Caco-2 (cell line): Measurements from ENCODE around the gene PHACTR1. TPM values are rescaled to one million over a fixed set of nuclear protein-coding genes. Genes with fewer than 3 reads are reported as not detected.

Source experiments
- BruUV-seq: library from RNA; stranded (reverse); fragments of 400-500 nt; replicated peaks from 2 replicates; lab custom pipeline; 2021; lab: Mats Ljungman, UMichigan
- CTCF ChIA-PET: fragments of 300-600 bp; sonication (Branson Sonifier 250); formaldehyde crosslinking; loops from one replicate; lab custom pipeline; 2022; ENCODE audit warnings: antibody characterized with exemption; lab: Charles Lee
- POLR2A ChIA-PET: fragments of 300-600 bp; sonication (Branson Sonifier 250); formaldehyde crosslinking; loops from one replicate; lab custom pipeline; 2022; ENCODE audit warnings: antibody characterized with exemption; lab: Charles Lee
- DNase-seq, 2 experiments: peaks; one replicate each; pipeline versions ENCODE4 v3.0.0 to v3.0.0-alpha.2; 2020 to 2022
- H3K27me3 ChIP-seq: replicated peaks from 2 replicates; pipeline ENCODE4 v1.6.0; 2011; ENCODE audit warnings: low read length; ENCODE audit not compliant: control insufficient read depth, insufficient read depth
- H3K36me3 ChIP-seq: 2 replicates; pipeline ENCODE4 v1.5.1; 2011; ENCODE audit warnings: low read length; ENCODE audit not compliant: control insufficient read depth, insufficient read depth
- H3K4me1 ChIP-seq: fragments of 250-450 bp; sonication (Bioruptor Pico); 2 replicates; pipeline ENCODE4 v1.5.1; 2020; ENCODE audit warnings: mild to moderate bottlenecking
- H3K4me3 ChIP-seq: 2 replicates; pipeline ENCODE4 v1.5.1; 2011; ENCODE audit warnings: low read depth, mild to moderate bottlenecking, control low read depth, low read length
- H3K9me3 ChIP-seq: fragments of 250-450 bp; sonication (Bioruptor Pico); 2 replicates; pipeline ENCODE4 v1.5.1; 2020; ENCODE audit warnings: mild to moderate bottlenecking, moderate library complexity
- H3K27ac Mint-ChIP-seq: one replicate; pipeline ENCODE4 v1.8.0; 2022; ENCODE audit warnings: mixed read lengths; ENCODE audit not compliant: unreplicated experiment
- H3K27me3 Mint-ChIP-seq: one replicate; pipeline ENCODE4 v1.8.0; 2022; ENCODE audit warnings: mixed read lengths; ENCODE audit not compliant: insufficient read depth, unreplicated experiment
- H3K36me3 Mint-ChIP-seq: one replicate; pipeline ENCODE4 v1.8.0; 2022; ENCODE audit warnings: mild to moderate bottlenecking, mixed read lengths; ENCODE audit not compliant: insufficient read depth, unreplicated experiment
- H3K4me1 Mint-ChIP-seq: one replicate; pipeline ENCODE4 v1.8.0; 2022; ENCODE audit warnings: low read depth, mixed read lengths; ENCODE audit not compliant: unreplicated experiment
- H3K4me3 Mint-ChIP-seq: one replicate; pipeline ENCODE4 v1.8.0; 2022; ENCODE audit warnings: mild to moderate bottlenecking, moderate library complexity, mixed read lengths; ENCODE audit not compliant: unreplicated experiment
- H3K9me3 Mint-ChIP-seq: one replicate; pipeline ENCODE4 v1.8.0; 2022; ENCODE audit warnings: mixed read lengths; ENCODE audit not compliant: unreplicated experiment
- intact Hi-C: fragments of 100-400 bp; cut with micrococcal nuclease; formaldehyde crosslinking; loops from one replicate; pipeline ENCODE4 v1.10.0; 2022; ENCODE audit not compliant: unreplicated experiment
- total RNA-seq: library from RNA; stranded (reverse); gene quantifications from 2 replicates; pipeline ENCODE4 v1.2.3, GENCODE V29; 2022
- TF ChIP-seq, protein P1 (sequence below), 2 experiments: fragments of 200-600 bp in 1 of 2; IDR thresholded peaks; 1 replicate in 1 of 2; 2 replicates in 1 of 2; pipeline versions ENCODE4 v1.5.1 to v1.8.0; 2011 to 2022; ENCODE audit warnings: antibody characterized with exemption in 1 of 2, control low read depth in 1 of 2, inconsistent platforms in 1 of 2, low read depth in 1 of 2, low read length in 1 of 2, mild to moderate bottlenecking in 1 of 2, moderate library complexity in 1 of 2; ENCODE audit not compliant: insufficient read depth in 1 of 2, severe bottlenecking in 1 of 2, unreplicated experiment in 1 of 2

The PHACTR1 gene
- total RNA-seq, 1 experiment from 2014 or later = 0.41 TPM

DNA sequence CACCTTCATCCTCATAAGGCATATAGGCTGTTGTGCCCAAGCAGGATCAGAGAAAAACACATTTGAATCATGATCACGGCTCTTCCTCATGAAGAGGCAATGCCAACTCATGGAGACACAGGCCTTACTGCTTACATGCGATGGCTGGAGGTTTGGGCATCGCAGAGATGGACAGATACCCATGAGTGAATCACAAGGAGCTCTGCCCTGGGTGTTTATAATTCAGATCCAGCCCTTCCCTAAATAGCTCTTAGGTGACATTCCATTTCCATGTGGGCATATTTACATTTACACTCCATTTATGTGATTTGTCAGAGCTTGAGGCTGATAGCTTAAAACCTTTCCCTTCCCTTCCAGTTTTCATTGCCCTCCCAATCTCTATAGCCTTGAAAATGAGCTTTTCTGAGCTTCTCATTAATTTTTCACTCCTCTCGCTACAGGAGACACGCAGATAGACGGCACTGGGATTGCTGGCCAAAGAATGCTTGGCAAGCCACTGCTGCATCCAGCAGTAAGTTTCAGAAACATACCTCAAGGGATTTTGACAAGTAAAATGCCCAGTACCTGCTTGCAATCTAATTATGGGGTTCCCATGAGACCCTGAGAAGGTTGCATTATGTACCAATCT is 362.6 kb downstream of the PHACTR1 start:
- intact Hi-C loops = no loop called here
- Histone ChIP-seq H3K36me3 (no peaks in the 10 kb centered on the region), H3K4me3 (no peak overlapping the region), H3K4me1 (no peaks in the 10 kb centered on the region), H3K9me3 (no peaks in the 10 kb centered on the region), H3K27me3 (peaks cover 1% of the 10 kb centered on the region; the same call in 1 of the 2 replicates)
- BruUV-seq = no TSS peak
- Mint-ChIP-seq H3K9me3 (no peaks in the 10 kb centered on the region), H3K4me1 (no peaks in the 10 kb centered on the region), H3K4me3 (no peak overlapping the region), H3K27me3 (peaks cover 24% of the 10 kb centered on the region), H3K36me3 (no peaks in the 10 kb centered on the region), H3K27ac (no peak overlapping the region)
- DNase-seq = no peak
- POLR2A ChIA-PET = no interaction called here
- TF ChIP-seq, protein P1, sequence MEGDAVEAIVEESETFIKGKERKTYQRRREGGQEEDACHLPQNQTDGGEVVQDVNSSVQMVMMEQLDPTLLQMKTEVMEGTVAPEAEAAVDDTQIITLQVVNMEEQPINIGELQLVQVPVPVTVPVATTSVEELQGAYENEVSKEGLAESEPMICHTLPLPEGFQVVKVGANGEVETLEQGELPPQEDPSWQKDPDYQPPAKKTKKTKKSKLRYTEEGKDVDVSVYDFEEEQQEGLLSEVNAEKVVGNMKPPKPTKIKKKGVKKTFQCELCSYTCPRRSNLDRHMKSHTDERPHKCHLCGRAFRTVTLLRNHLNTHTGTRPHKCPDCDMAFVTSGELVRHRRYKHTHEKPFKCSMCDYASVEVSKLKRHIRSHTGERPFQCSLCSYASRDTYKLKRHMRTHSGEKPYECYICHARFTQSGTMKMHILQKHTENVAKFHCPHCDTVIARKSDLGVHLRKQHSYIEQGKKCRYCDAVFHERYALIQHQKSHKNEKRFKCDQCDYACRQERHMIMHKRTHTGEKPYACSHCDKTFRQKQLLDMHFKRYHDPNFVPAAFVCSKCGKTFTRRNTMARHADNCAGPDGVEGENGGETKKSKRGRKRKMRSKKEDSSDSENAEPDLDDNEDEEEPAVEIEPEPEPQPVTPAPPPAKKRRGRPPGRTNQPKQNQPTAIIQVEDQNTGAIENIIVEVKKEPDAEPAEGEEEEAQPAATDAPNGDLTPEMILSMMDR (IDR thresholded peaks at IDR 0.05; ENCODE audit: insufficient read depth in 1 of 2, low read depth in 1 of 2, low read length in 1 of 2, severe bottlenecking in 1 of 2, unreplicated experiment in 1 of 2) = no peak
- CTCF ChIA-PET = no interaction called here

DNA sequence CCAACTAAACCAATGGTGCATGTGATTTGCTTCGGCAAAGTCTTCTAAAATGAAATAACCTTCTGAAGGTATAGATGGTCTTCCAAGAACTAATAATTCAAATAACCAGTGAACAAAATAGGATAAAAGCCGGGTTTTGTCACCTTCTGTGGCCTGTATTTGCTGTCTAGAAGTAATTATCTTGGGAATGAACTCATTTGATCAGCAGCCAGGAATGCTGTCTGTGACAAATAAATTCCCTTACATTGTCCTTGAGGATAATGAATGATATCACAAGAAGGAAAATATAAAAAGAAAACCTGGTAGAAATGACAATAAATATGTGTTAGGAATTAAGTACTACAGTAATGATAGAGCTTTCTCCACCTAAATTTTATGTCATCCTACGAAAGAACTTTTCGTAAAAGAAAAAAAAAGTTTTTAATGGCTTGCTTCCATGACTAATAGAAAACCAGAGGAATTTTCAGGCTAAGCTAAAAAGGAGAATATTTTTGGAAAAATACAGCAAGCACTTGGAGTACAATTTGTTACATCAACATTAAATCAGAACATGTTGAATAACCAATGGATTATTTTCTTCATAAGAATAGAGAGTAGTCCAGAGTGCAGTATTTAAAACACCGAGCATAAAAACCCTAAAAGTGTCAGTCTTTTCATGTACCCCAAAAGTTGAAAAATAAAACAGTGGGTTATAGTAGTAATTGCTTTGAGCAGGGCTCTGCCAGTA is 364.1 kb downstream of the PHACTR1 start:
- Histone ChIP-seq H3K27me3 (peaks cover 1% of the 10 kb centered on the region; the same call in 1 of the 2 replicates), H3K36me3 (no peaks in the 10 kb centered on the region), H3K9me3 (no peaks in the 10 kb centered on the region), H3K4me3 (no peak overlapping the region), H3K4me1 (no peaks in the 10 kb centered on the region)
- intact Hi-C loops = no loop called here
- Mint-ChIP-seq H3K4me3 (no peak overlapping the region), H3K9me3 (no peaks in the 10 kb centered on the region), H3K27ac (no peak overlapping the region), H3K27me3 (peaks cover 20% of the 10 kb centered on the region), H3K36me3 (no peaks in the 10 kb centered on the region), H3K4me1 (no peaks in the 10 kb centered on the region)
- BruUV-seq = no TSS peak
- no peak for DNase-seq
- ChIA-PET CTCF (interaction anchor here (0.7 kb wide), 1 partner anchor 170 kb away, joined by 3 read pairs; no protein-coding TSS in a partner anchor), POLR2A (no interaction called here)
- TF ChIP-seq, protein P1 (IDR thresholded peaks at IDR 0.05; ENCODE audit: insufficient read depth in 1 of 2, low read depth in 1 of 2, low read length in 1 of 2, severe bottlenecking in 1 of 2, unreplicated experiment in 1 of 2) = no peak

DNA sequence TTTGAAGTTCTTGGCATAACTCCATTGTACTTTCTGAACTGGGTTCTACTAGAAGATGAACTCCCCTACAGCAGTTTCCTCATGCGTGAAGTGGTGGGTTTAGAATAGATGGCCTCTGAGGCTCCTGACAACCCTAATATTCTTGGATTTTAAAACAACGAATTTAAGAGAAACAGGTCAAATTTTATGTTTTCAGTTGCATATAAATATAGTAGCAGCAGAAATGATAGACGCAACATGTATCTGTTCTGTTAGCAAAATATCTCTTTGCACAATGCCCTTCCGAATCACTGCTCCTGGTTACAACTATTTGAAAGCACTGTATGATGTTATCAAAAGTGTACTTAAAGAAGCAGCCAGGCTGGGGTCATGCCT is 364.6 kb downstream of the PHACTR1 start:
- Histone ChIP-seq H3K27me3 (peaks cover 1% of the 10 kb centered on the region; the same call in 1 of the 2 replicates), H3K9me3 (no peaks in the 10 kb centered on the region), H3K4me3 (no peak overlapping the region), H3K4me1 (no peaks in the 10 kb centered on the region), H3K36me3 (no peaks in the 10 kb centered on the region)
- POLR2A ChIA-PET = no interaction called here
- H3K9me3 Mint-ChIP-seq = no peaks in the 10 kb centered on the region
- H3K27me3 Mint-ChIP-seq = peaks cover 18% of the 10 kb centered on the region
- H3K4me1 Mint-ChIP-seq = no peaks in the 10 kb centered on the region
- H3K27ac Mint-ChIP-seq = no peak overlapping the region
- no peak for DNase-seq
- CTCF ChIA-PET = interaction anchor here (0.7 kb wide), 1 partner anchor 170 kb away, joined by 3 read pairs; no protein-coding TSS in a partner anchor
- intact Hi-C loops = no loop called here
- no peaks in the 10 kb centered on the region for H3K36me3 Mint-ChIP-seq
- H3K4me3 Mint-ChIP-seq = no peak overlapping the region
- no TSS peak for BruUV-seq
- TF ChIP-seq, protein P1 (IDR thresholded peaks at IDR 0.05; ENCODE audit: insufficient read depth in 1 of 2, low read depth in 1 of 2, low read length in 1 of 2, severe bottlenecking in 1 of 2, unreplicated experiment in 1 of 2) = no peak
